ENCODE measurements around the gene EFNA2. TPM values are rescaled to one million over a fixed set of nuclear protein-coding genes. Genes with fewer than 3 reads are reported as not detected.
"Not testable (repeated sequence)": the region's sequence is repeated elsewhere in the genome, so short reads cannot be mapped to it uniquely, and the experiment has no call there.

EFNA2 gene
- total RNA-seq, 2 donors from 2014 or later: not detected

GRCh38 chr19:1324249-1324805, 38.7 kb downstream of the EFNA2 start:
- H3K9me3 ChIP-seq: no peaks in the 10 kb centered on the region
- DNase-seq (ENCODE audit: low spot score): no peak
- H3K27me3 ChIP-seq: no peaks in the 10 kb centered on the region
- H3K4me3 ChIP-seq: peak overlapping the region in 1 of 2 donors; percentile 45
- H3K4me1 ChIP-seq: peaks cover 0 to 12% of the 10 kb centered on the region in 2 donors
- H3K27ac ChIP-seq: no peak overlapping the region
- no peaks in the 10 kb centered on the region for H3K36me3 ChIP-seq
- no peak for TF ChIP-seq CTCF (IDR thresholded peaks at IDR 0.05)

DNA sequence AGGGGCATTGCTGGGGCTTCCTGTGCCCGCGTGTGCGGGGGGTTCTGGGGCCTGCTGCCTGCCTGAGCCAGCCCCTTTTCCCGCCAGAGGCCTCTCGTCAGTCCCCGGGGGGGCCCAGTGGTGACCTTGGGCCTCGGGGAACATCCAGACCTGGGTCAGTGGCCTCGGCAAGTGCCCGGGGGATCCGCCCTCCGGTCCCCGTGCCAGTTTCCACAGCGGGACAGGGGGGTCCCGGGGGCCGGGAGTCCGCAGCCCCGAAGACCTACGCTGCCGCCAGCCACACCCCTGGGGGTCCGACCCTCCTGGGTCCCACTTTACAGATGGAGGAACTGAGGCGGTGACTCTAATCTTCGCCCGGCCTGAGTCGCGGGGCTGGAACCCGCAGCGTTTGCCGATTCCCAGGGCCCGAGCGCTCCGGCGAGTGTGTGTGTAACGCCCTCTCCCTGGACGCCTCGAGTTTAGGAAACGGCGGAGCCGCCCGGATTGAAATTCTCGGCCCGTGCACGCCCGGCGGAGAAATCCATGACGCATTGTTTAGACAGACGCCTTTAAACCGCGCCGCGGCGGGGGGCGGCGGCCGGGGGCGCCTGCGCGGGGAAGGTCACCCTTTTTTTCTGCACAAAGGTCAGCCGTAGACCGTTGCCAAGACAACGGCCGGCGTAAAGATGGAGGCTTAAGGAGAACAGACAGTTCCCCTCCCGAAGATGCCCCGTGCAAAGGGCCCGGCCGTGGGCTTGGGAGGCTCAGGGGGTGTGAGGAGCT, 39.3 kb downstream of the EFNA2 start:
- H3K4me3 ChIP-seq: peak overlapping the region; percentile 7 to 45
- no peaks in the 10 kb centered on the region for H3K9me3 ChIP-seq
- no peaks in the 10 kb centered on the region for H3K36me3 ChIP-seq
- peaks cover 0 to 12% of the 10 kb centered on the region in 2 donors for H3K4me1 ChIP-seq
- no peak for TF ChIP-seq CTCF (IDR thresholded peaks at IDR 0.05)
- H3K27ac ChIP-seq: peak overlapping the region in 1 of 2 donors; percentile 43
- DNase-seq (ENCODE audit: low spot score): peak; percentile 83
- no peaks in the 10 kb centered on the region for H3K27me3 ChIP-seq

- TF ChIP-seq CTCF (IDR thresholded peaks at IDR 0.05): no peak
- H3K27ac ChIP-seq: no peak overlapping the region
- H3K4me3 ChIP-seq: peak overlapping the region; percentile 7 to 45
- no peaks in the 10 kb centered on the region for H3K9me3 ChIP-seq
- peaks cover 0 to 12% of the 10 kb centered on the region in 2 donors for H3K4me1 ChIP-seq
- H3K27me3 ChIP-seq: no peaks in the 10 kb centered on the region
- no peak for DNase-seq (ENCODE audit: low spot score)
- no peaks in the 10 kb centered on the region for H3K36me3 ChIP-seq
These were observed 40.1 kb downstream of the EFNA2 start for GRCh38 chr19:1325568-1326294.

- Histone ChIP-seq H3K4me3 (no peak overlapping the region), H3K27me3 (no peaks in the 10 kb centered on the region), H3K36me3 (no peaks in the 10 kb centered on the region), H3K4me1 (peaks cover 0 to 12% of the 10 kb centered on the region in 2 donors), H3K27ac (no peak overlapping the region), H3K9me3 (no peaks in the 10 kb centered on the region)
- DNase-seq (ENCODE audit: low spot score): no peak
- no peak for TF ChIP-seq CTCF (IDR thresholded peaks at IDR 0.05)
These were observed 41.5 kb downstream of the EFNA2 start for GRCh38 chr19:1327125-1327524.

DNA sequence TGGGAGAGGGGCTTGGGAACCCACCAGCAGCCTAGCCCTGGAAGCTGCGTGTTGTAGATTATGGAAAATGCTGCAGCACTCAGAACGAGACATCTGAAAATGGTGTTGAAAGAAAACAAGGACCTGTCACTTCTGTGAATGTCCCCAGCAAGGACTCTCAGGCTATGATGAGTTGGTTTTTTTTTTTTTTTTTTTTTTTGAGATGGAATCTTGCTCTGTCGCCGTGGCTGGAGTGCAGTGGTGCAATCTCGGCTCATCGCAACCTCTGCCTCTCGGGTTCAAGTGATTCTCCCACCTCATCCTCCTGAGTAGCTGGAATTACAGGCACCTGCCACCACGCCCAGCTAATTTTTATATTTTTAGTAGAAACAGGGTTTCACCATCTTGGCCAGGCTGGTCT, 46.5 kb downstream of the EFNA2 start:
- H3K4me1 ChIP-seq; H3K27me3 ChIP-seq; H3K9me3 ChIP-seq; H3K36me3 ChIP-seq; DNase-seq (ENCODE audit: low spot score); H3K4me3 ChIP-seq; H3K27ac ChIP-seq: not testable (repeated sequence)

DNA sequence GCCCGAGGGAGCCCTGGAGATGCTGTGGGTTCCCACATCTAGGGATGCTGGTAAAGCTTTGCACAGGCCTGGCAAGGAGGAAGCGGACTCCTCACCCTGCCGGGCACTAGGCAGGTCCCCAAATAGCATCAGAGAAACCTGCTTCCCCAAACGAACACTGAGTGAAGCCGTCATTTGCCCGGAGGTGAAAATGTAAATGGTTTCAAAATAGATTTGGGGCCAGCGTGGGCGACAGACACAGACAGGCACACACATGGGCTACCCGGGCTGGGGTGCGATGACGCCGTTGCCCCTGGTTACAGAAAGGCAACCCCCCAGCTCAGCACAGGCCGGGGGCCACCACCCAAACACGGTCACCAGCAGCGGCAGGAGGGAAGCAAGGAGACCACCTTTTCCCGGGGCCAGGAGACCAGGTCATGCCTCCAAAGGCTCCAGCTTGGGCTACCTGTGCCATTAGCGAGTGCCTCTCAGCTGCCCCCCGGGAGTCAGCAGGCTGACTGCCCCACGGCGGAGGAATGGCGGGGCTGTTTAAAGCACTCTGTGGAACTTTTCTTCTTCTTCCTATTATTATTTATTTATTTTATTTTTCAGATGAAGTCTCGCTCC, 50.5 kb downstream of the EFNA2 start:
- Histone ChIP-seq H3K27me3 (no peaks in the 10 kb centered on the region), H3K9me3 (no peaks in the 10 kb centered on the region), H3K27ac (no peak overlapping the region), H3K4me3 (no peak overlapping the region), H3K36me3 (no peaks in the 10 kb centered on the region), H3K4me1 (no peaks in the 10 kb centered on the region)
- TF ChIP-seq CTCF (IDR thresholded peaks at IDR 0.05): no peak
- DNase-seq (ENCODE audit: low spot score): no peak

Measured in right atrium auricular region (tissue), 2 donors.